ENCODE results near the gene ITPR2. TPM values are rescaled to one million over a fixed set of nuclear protein-coding genes. Genes with fewer than 3 reads are reported as not detected.
A peak's percentile ranks its signal among the peaks of the same experiment; 100 is the strongest.

Gene ITPR2
- total RNA-seq, 1 experiment from 2014 or later = 26.0 TPM

GRCh38 chr12:26749781-26750180, 83.2 kb downstream of the ITPR2 start:
- intact Hi-C loops (cut with micrococcal nuclease; ENCODE audit: unreplicated experiment) = loop anchor here (2.0 kb wide), 1 partner anchor 15 kb away; no protein-coding TSS in a partner anchor
- H3K9me2 ChIP-seq (ENCODE audit: insufficient read depth) = no peaks in the 10 kb centered on the region
- H3K27ac ChIP-seq = no peak overlapping the region
- DNase-seq = no peak
- no peaks in the 10 kb centered on the region for H3K9me3 ChIP-seq (ENCODE audit: insufficient read depth, low read depth)
- BruUV-seq (replicated peaks) = no TSS peak
- H2AFZ ChIP-seq = no peak overlapping the region
- no peaks in the 10 kb centered on the region for H3K79me2 ChIP-seq (ENCODE audit: low read depth)
- H3K4me3 ChIP-seq = no peak overlapping the region
- H3K36me3 ChIP-seq (ENCODE audit: low read depth) = no peaks in the 10 kb centered on the region
- no peaks in the 10 kb centered on the region for H3K27me3 ChIP-seq (ENCODE audit: insufficient read depth, low read depth)
- no peaks in the 10 kb centered on the region for H3F3A ChIP-seq (ENCODE audit: insufficient read depth, low read depth)
- POLR2A ChIA-PET (ENCODE audit: unreplicated experiment) = interaction anchor here (0.7 kb wide), 1 partner anchor 625 kb away, joined by 3 read pairs; the partner anchor contains the start of gene BHLHE41
- no peaks in the 10 kb centered on the region for H4K20me1 ChIP-seq (ENCODE audit: insufficient read depth)
- CTCF ChIA-PET = interaction anchor here (0.6 kb wide), 2 partner anchors 143 to 685 kb away, joined by 3 to 9 read pairs; no protein-coding TSS in a partner anchor
- 0 out of 2 replicates have a peak, but pooled peaks cover 8% of the 10 kb centered on the region for H3K4me1 ChIP-seq (replicated peaks; ENCODE audit: insufficient read depth)
- no peak overlapping the region for H3K4me2 ChIP-seq
- TF ChIP-seq EZH2 (IDR thresholded peaks at IDR 0.05; ENCODE audit: low read depth) (no peak), CTCF (conservative IDR thresholded peaks at IDR 0.05) (no peak)

- CTCF ChIA-PET = interaction anchor here (0.6 kb wide), 1 partner anchor 685 kb away, joined by 3 read pairs; no protein-coding TSS in a partner anchor
- no peak for DNase-seq
Measured at GRCh38 chr12:26748741-26749431, 84.1 kb downstream of the ITPR2 start.

GRCh38 chr12:26748412-26748740, 84.6 kb downstream of the ITPR2 start:
- no TSS peak for BruUV-seq (replicated peaks)
- no peak overlapping the region for H3K27ac ChIP-seq
- H3K9me2 ChIP-seq (ENCODE audit: insufficient read depth) = no peaks in the 10 kb centered on the region
- no peak overlapping the region for H3K4me2 ChIP-seq
- no peaks in the 10 kb centered on the region for H3K36me3 ChIP-seq (ENCODE audit: low read depth)
- intact Hi-C loops (cut with micrococcal nuclease; ENCODE audit: unreplicated experiment) = no loop called here
- CTCF ChIA-PET = no interaction called here
- no peaks in the 10 kb centered on the region for H4K20me1 ChIP-seq (ENCODE audit: insufficient read depth)
- TF ChIP-seq EZH2 (IDR thresholded peaks at IDR 0.05; ENCODE audit: low read depth) (no peak), CTCF (conservative IDR thresholded peaks at IDR 0.05) (no peak)
- no peak overlapping the region for H3K4me3 ChIP-seq
- no peaks in the 10 kb centered on the region for H3K9me3 ChIP-seq (ENCODE audit: insufficient read depth, low read depth)
- DNase-seq = no peak
- POLR2A ChIA-PET (ENCODE audit: unreplicated experiment) = interaction anchor here (0.5 kb wide), 1 partner anchor 29 kb away, joined by 5 read pairs; no protein-coding TSS in a partner anchor
- no peak overlapping the region for H2AFZ ChIP-seq
- 0 out of 2 replicates have a peak, but pooled peaks cover 8% of the 10 kb centered on the region for H3K4me1 ChIP-seq (replicated peaks; ENCODE audit: insufficient read depth)
- no peaks in the 10 kb centered on the region for H3K27me3 ChIP-seq (ENCODE audit: insufficient read depth, low read depth)
- no peaks in the 10 kb centered on the region for H3K79me2 ChIP-seq (ENCODE audit: low read depth)
- H3F3A ChIP-seq (ENCODE audit: insufficient read depth, low read depth) = no peaks in the 10 kb centered on the region

More at GRCh38 chr12:26748741-26749431, 84.1 kb downstream of the ITPR2 start:
- no TSS peak for BruUV-seq (replicated peaks)
- no peak for TF ChIP-seq CTCF (conservative IDR thresholded peaks at IDR 0.05)
- no peak for TF ChIP-seq EZH2 (IDR thresholded peaks at IDR 0.05; ENCODE audit: low read depth)
- Histone ChIP-seq H3K4me3 (no peak overlapping the region), H3K9me2 (ENCODE audit: insufficient read depth) (no peaks in the 10 kb centered on the region), H3K4me1 (replicated peaks; ENCODE audit: insufficient read depth) (0 out of 2 replicates have a peak, but pooled peaks cover 8% of the 10 kb centered on the region), H2AFZ (no peak overlapping the region), H3K36me3 (ENCODE audit: low read depth) (no peaks in the 10 kb centered on the region), H3K27ac (no peak overlapping the region), H3K9me3 (ENCODE audit: insufficient read depth, low read depth) (no peaks in the 10 kb centered on the region), H3K79me2 (ENCODE audit: low read depth) (no peaks in the 10 kb centered on the region), H3F3A (ENCODE audit: insufficient read depth, low read depth) (no peaks in the 10 kb centered on the region), H3K27me3 (ENCODE audit: insufficient read depth, low read depth) (no peaks in the 10 kb centered on the region), H4K20me1 (ENCODE audit: insufficient read depth) (no peaks in the 10 kb centered on the region), H3K4me2 (0 out of 2 replicates have a peak overlapping the region, but pooled peaks have one; percentile 7)
- POLR2A ChIA-PET (ENCODE audit: unreplicated experiment) = interaction anchor here (0.6 to 0.7 kb wide), 2 partner anchors 624 to 628 kb away, joined by 3 to 4 read pairs; partner anchors contain the start of gene BHLHE41
- intact Hi-C loops (cut with micrococcal nuclease; ENCODE audit: unreplicated experiment) = no loop called here

Data from PC-9 (cell line).